Adipocyte (in vitro differentiated cells): Measurements from ENCODE around the gene TMEM91.
"Not testable (repeated sequence)": the region's sequence is repeated elsewhere in the genome, so short reads cannot be mapped to it uniquely, and the experiment has no call there.

ENCODE experiments used
- DNase-seq: peaks from one replicate; pipeline ENCODE4 v3.0.0-alpha.2; 2015; ENCODE audit warnings: low read depth
- H3K27me3 ChIP-seq: replicated peaks from 2 replicates; pipeline ENCODE4 v1.7.0; 2013; ENCODE audit warnings: mild to moderate bottlenecking, low read length, moderate library complexity; ENCODE audit not compliant: control insufficient read depth, insufficient read depth
- H3K36me3 ChIP-seq: 2 replicates; pipeline ENCODE4 v1.7.0; 2013; ENCODE audit warnings: low read length, mild to moderate bottlenecking, moderate library complexity; ENCODE audit not compliant: control insufficient read depth, insufficient read depth, severe bottlenecking
- H3K4me1 ChIP-seq: 2 replicates; pipeline ENCODE4 v1.7.0; 2013; ENCODE audit warnings: mild to moderate bottlenecking, low read length, moderate library complexity; ENCODE audit not compliant: control insufficient read depth, insufficient read depth
- H3K4me3 ChIP-seq: 2 replicates; pipeline ENCODE4 v1.7.0; 2013; ENCODE audit warnings: mild to moderate bottlenecking, low read length, moderate library complexity
- H3K9ac ChIP-seq: 2 replicates; pipeline ENCODE4 v1.7.0; 2013; ENCODE audit warnings: mild to moderate bottlenecking, low read length, moderate library complexity
- H3K9me3 ChIP-seq: 2 replicates; pipeline ENCODE4 v1.7.0; 2013; ENCODE audit warnings: mild to moderate bottlenecking, low read length, moderate library complexity; ENCODE audit not compliant: control insufficient read depth

Gene TMEM91

DNA sequence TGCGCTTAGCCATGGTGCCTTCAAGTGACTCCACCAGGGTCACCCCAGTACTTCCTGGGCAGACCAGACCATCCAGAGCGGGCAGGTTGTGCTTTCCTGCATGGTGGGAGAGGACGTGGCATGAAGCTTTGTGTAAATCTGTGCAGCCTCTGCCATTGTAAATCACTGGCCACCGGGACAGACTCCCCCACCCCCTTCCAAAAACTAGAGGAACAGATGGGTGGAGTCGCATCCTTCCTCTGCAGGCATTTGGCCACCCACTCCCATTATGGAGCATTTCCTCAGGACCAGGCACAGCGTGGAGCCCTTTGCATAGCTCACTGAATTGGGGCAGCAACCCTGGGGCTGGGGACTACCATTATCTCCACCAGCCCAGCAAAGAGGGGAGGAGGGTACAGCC is 29.4 kb downstream of the TMEM91 start:
- Histone ChIP-seq H3K9ac (no peak overlapping the region), H3K27me3 (no peaks in the 10 kb centered on the region), H3K36me3 (peaks cover 11% of the 10 kb centered on the region), H3K4me1 (peaks cover 6% of the 10 kb centered on the region), H3K9me3 (no peaks in the 10 kb centered on the region), H3K4me3 (no peak overlapping the region)
- DNase-seq: no peak

DNA sequence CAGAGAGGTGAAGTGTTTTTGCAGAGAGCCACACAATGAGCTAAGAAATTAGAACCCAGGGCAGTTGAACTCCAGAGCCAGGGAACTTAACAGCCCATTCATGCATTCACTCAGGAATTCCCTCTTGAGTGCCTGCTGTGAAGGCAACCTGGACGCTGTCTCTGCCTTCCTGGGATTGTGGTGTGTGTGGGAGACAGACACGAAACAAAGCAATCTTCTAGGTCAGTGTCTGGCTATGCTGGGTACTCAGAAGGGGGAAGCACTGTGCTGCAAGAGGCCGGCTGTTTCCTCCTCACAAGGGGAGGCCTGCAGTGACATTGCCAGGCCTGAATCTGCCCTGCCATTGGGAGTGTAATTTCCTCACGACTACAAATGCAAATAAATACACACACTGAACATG is 30.9 kb downstream of the TMEM91 start:
- no peak for DNase-seq
- H3K9ac ChIP-seq: no peak overlapping the region
- H3K9me3 ChIP-seq: no peaks in the 10 kb centered on the region

DNA sequence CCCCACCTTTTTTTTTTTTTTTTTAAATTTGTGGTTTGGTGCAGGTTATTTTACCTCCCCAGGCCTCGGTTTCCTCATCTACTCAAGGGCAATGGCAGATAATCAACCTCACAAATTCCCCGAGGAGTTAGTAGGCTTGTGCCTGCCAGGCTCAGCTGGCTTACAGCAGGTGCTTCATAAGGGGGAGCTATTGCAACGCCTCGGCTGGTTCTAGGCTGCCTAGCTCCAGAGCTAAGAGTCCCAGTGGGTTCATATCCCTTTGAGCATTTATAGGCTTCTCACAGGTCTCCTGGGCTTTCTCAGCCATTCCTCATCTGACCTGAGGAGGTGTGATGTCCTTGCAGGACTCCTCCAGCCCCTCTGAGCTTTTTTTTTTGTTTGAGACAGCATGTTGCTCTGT is 31.9 kb downstream of the TMEM91 start:
- H3K9ac ChIP-seq: no peak overlapping the region
- no peak overlapping the region for H3K4me3 ChIP-seq
- H3K9me3 ChIP-seq: no peaks in the 10 kb centered on the region
- no peak for DNase-seq
- H3K27me3 ChIP-seq: no peaks in the 10 kb centered on the region
- H3K4me1 ChIP-seq: peaks cover 6% of the 10 kb centered on the region
- peaks cover 15% of the 10 kb centered on the region for H3K36me3 ChIP-seq

More for the DNA sequence above, 30.9 kb downstream of the TMEM91 start:
- peaks cover 15% of the 10 kb centered on the region for H3K36me3 ChIP-seq
- H3K27me3 ChIP-seq: no peaks in the 10 kb centered on the region
- peaks cover 6% of the 10 kb centered on the region for H3K4me1 ChIP-seq
- H3K4me3 ChIP-seq: no peak overlapping the region

DNA sequence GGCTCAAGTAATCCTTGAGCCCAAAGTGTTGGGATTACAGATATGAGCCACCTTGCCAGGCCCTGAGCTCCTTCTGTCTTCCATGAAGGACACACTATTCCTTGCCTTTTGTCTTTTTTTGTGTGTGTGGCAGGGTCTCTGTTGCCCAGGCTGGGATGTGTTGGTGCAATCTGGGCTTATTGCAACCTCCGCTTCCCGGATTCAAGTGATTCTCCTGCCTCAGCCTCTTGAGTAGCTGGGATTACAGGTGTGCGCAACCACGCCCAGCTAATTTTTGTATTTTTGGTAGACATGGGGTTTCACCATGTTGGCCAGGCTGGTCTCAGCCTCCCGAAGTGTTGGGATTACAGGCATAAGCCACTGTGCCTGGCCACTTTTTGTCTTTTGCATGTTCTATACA is 32.5 kb downstream of the TMEM91 start:
- not testable (repeated sequence) for H3K27me3 ChIP-seq, H3K9ac ChIP-seq, H3K4me1 ChIP-seq, H3K4me3 ChIP-seq, DNase-seq, H3K9me3 ChIP-seq
- H3K36me3 ChIP-seq: peaks cover 21% of the 10 kb centered on the region

DNA sequence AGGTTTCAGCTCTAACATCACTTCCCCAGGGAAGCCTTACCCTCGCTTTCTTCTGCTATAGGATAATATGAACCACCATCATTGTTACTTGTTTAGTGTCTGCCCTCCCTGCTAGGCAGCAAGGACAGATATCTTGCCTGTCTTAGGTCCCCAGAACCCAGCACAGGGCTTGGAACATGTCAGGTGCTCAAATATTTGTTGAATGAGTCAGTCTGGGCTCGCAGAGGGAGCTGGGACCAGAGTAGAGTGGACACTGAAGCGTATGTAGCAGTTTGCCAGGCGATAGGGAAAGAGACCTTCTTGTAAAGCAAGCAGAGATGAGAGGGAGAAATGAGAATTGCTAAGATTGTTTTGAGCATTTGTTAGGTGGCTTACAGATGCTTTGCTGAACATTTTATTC is 33.0 kb downstream of the TMEM91 start:
- H3K36me3 ChIP-seq: peaks cover 25% of the 10 kb centered on the region
- H3K9ac ChIP-seq: peak overlapping the region; percentile 6
- no peak overlapping the region for H3K4me3 ChIP-seq
- H3K27me3 ChIP-seq: no peaks in the 10 kb centered on the region
- H3K4me1 ChIP-seq: peaks cover 6% of the 10 kb centered on the region
- no peak for DNase-seq
- H3K9me3 ChIP-seq: no peaks in the 10 kb centered on the region

DNA sequence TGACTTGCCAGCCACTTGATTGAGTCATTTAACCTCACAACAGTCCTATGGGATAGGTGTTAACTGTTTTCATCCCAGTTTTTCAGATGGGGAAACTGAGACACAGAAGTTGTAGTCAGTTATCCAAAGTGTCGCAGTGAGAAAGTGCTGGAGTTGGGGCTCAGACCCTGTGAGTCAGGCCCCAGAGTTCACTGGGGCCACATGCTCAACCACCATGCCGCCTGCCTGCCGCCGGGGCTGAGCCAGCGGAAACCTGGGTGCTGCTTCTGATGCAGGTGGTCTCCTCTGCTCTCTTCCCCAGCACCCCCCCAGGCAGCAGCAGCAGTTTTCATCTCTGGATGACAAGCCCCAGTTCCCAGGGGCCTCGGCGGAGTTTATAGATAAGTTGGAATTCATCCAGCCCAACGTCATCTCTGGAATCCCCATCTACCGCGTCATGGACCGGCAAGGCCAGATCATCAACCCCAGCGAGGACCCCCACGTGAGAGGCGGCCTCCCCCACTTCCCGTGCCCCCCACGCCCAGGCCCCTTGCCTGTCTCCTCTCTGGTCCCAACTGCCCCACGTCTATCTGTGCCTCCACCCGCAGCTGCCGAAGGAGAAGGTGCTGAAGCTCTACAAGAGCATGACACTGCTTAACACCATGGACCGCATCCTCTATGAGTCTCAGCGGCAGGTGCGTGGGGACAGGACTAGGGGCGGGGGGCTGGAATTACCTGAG is 34.2 kb downstream of the TMEM91 start:
- no peaks in the 10 kb centered on the region for H3K9me3 ChIP-seq
- no peak overlapping the region for H3K9ac ChIP-seq
- H3K36me3 ChIP-seq: peaks cover 37% of the 10 kb centered on the region
- H3K4me1 ChIP-seq: peaks cover 6% of the 10 kb centered on the region
- no peaks in the 10 kb centered on the region for H3K27me3 ChIP-seq
- DNase-seq: no peak
- no peak overlapping the region for H3K4me3 ChIP-seq

DNA sequence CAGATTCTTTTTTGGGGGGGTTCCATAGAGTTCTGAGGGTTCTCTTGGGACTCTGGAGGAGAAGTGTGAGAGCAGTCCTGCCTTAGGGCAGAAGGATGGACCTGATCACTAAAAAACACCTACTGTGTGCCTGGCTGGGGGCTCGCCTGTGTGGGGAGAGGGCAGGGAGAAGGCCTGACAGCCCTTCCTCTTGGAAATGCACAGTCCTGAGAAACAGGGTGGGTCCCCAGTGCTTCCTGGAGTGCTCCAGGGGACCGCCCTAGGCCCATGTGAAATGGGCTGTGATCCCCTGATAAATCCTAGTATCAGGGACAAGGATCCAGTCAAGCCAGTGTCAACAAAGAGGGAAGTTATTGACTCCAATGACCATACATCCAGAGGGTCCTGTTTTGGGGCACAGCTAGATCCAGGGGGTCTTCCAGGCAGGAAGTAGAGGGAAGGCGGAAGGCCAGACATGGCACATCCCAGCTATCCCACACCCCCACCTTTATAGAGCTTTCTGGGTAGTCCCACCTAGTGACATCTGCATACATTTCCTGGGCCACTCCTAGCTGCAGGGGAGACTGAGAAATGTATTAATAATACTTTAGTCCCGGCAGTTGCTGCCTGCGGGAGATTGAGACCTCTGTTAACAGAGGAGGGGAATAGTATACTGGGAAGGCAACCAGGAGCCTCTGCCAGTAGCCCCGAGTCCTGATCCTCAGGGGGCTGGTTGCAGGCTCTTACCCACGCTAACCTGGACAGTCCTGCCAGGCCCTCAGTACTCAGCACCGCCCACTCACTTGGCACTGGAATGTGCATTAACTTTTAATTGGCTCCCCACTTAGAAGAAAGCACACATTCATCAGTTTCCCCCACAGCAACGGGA is 35.0 kb downstream of the TMEM91 start:
- Histone ChIP-seq H3K4me1 (peaks cover 6% of the 10 kb centered on the region), H3K9ac (no peak overlapping the region), H3K27me3 (no peaks in the 10 kb centered on the region), H3K9me3 (no peaks in the 10 kb centered on the region), H3K36me3 (peaks cover 38% of the 10 kb centered on the region), H3K4me3 (no peak overlapping the region)
- no peak for DNase-seq

DNA sequence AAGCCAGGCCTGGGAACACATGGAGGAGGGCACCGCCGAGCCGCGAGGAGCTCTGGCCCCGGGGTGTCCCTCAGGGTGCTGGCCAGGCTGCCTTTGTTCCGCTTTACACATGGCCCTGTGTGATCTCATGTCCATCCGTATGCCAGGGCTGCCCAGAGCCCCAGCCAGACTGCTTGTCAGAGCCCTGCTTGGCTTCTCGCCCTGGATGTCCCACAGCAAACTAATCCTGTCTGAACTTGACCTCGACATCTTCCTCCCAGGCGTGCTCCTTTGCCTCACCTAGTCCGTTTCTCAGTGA is 35.6 kb downstream of the TMEM91 start:
- Histone ChIP-seq H3K4me1 (peaks cover 6% of the 10 kb centered on the region), H3K9me3 (no peaks in the 10 kb centered on the region), H3K9ac (no peak overlapping the region), H3K4me3 (no peak overlapping the region), H3K36me3 (peaks cover 41% of the 10 kb centered on the region), H3K27me3 (no peaks in the 10 kb centered on the region)
- no peak for DNase-seq

DNA sequence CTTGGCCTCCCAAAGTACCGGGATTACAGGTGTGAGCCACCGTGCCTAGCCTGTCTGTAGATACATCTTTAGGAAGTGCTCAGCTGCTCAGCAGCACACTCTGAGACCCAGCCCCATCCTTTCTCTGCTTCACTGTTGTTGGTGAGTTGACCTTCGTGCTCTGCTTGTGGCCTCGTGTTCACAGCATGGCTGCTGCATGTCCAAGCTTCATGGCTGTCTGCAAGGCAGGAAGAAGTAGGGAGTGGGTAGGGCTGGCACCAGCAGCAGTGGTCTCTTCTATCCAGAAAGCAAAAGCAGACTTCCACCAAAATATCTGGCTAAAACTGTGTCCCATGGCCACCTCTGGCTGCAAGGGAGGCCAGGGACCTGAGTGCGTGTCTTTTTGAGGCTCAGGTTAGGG is 36.6 kb downstream of the TMEM91 start:
- peaks cover 6% of the 10 kb centered on the region for H3K4me1 ChIP-seq
- DNase-seq: no peak

DNA sequence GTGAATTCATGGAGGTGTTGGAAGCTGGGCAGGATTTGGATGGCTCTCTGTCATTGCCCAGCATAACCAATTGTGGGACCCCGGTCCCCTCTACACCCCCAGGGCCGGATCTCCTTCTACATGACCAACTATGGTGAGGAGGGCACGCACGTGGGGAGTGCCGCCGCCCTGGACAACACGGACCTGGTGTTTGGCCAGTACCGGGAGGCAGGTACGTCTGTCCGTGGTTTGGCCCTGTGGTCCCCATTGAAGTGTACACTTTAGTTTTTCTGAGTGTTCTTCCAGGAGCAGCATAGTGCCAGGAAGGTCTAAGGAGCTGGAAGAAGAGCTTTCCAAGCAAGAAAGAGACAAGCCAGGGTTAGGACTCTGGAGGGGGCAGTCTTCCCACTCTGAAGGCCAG is 37.6 kb downstream of the TMEM91 start:
- Histone ChIP-seq H3K36me3 (peaks cover 52% of the 10 kb centered on the region), H3K27me3 (no peaks in the 10 kb centered on the region), H3K9ac (no peak overlapping the region), H3K4me3 (no peak overlapping the region), H3K4me1 (peaks cover 6% of the 10 kb centered on the region), H3K9me3 (no peaks in the 10 kb centered on the region)
- no peak for DNase-seq

More for the DNA sequence above, 36.6 kb downstream of the TMEM91 start:
- H3K9ac ChIP-seq: no peak overlapping the region
- H3K27me3 ChIP-seq: no peaks in the 10 kb centered on the region
- peaks cover 47% of the 10 kb centered on the region for H3K36me3 ChIP-seq
- H3K9me3 ChIP-seq: no peaks in the 10 kb centered on the region
- H3K4me3 ChIP-seq: no peak overlapping the region

DNA sequence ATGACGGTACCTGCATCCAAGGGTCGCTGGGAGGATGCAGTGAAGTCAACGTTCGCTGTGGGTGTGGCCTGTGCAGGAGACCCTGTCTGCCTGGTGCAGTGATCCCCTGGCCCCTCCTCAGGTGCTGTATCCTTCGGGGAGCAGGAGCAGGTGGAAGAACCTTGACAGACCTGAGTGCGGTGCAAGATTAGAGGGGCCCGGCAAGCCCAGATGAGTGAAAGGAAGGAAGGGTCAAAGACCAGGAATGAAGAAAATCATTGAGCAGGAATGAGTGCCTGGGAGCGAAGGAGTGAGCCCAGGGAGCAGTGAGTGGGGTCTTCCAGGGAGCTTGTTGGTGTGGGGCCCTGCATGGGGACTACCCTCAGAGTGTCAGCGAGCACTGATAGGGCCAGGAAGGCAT is 38.1 kb downstream of the TMEM91 start:
- no peak for DNase-seq
- Histone ChIP-seq H3K9me3 (no peaks in the 10 kb centered on the region), H3K36me3 (peaks cover 56% of the 10 kb centered on the region), H3K27me3 (no peaks in the 10 kb centered on the region), H3K4me3 (no peak overlapping the region), H3K9ac (no peak overlapping the region), H3K4me1 (peaks cover 2% of the 10 kb centered on the region)
